Adrenal gland (tissue), 5 donors: ENCODE measurements around the gene RAB30.

ENCODE experiments used
- POLR2A ChIP-seq, 2 donors: fragments of 450-650 bp; IDR thresholded peaks; one replicate each; pipeline ENCODE4 v1.6.1; 2017; ENCODE audit warnings: antibody characterized with exemption in 2 of 2, mild to moderate bottlenecking in 2 of 2, moderate library complexity in 1 of 2
- TF ChIP-seq, protein P1 (sequence below), 6 experiments: fragments of 450-650 bp in 4 of 6; fragments of 200-600 bp in 2 of 6; sonication (generic) in 1 of 6; IDR thresholded peaks; 1 replicate in 5 of 6; 2 replicates in 1 of 6; pipeline versions ENCODE4 v1.5.1 to v1.8.0; 2016 to 2021; ENCODE audit warnings: antibody characterized with exemption in 6 of 6, mild to moderate bottlenecking in 2 of 6, moderate library complexity in 1 of 6
- donor health status: DM: no; HTN: no; CAD: no.

DNA sequence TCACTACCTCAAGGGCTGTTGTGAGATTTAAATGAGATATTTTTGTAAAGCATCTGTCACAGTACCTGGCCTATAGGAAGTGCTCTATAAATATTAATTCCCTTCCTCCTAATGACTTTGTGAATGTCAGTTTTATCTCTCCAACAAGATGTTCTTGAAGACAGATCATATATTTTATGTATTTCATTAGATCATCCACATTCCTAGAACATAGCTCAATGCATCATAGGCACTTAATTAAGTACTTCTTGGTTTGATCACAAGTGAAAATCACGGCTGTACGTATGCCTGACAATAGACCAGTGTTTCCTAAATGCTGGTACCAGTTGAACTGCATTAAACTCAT is 49.9 kb downstream of the RAB30 start:
- TF ChIP-seq, protein P1, sequence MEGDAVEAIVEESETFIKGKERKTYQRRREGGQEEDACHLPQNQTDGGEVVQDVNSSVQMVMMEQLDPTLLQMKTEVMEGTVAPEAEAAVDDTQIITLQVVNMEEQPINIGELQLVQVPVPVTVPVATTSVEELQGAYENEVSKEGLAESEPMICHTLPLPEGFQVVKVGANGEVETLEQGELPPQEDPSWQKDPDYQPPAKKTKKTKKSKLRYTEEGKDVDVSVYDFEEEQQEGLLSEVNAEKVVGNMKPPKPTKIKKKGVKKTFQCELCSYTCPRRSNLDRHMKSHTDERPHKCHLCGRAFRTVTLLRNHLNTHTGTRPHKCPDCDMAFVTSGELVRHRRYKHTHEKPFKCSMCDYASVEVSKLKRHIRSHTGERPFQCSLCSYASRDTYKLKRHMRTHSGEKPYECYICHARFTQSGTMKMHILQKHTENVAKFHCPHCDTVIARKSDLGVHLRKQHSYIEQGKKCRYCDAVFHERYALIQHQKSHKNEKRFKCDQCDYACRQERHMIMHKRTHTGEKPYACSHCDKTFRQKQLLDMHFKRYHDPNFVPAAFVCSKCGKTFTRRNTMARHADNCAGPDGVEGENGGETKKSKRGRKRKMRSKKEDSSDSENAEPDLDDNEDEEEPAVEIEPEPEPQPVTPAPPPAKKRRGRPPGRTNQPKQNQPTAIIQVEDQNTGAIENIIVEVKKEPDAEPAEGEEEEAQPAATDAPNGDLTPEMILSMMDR (IDR thresholded peaks at IDR 0.05), result no peak
- TF ChIP-seq POLR2A (IDR thresholded peaks at IDR 0.05), result no peak
